ENCODE data around the gene ATP6V0E1.

- no peak for TF ChIP-seq POLR2A (IDR thresholded peaks at IDR 0.05)
- no peak for TF ChIP-seq CTCF (IDR thresholded peaks at IDR 0.05)
Measured at GRCh38 chr5:172969921-172970320, 13.7 kb upstream of the ATP6V0E1 start.
